Right renal pelvis (tissue), 4 donors: Measurements from ENCODE around the gene OR1A1. TPM values are rescaled to one million over a fixed set of nuclear protein-coding genes. Genes with fewer than 3 reads are reported as not detected.
"Not testable (repeated sequence)": the region's sequence is repeated elsewhere in the genome, so short reads cannot be mapped to it uniquely, and the experiment has no call there.

Source experiments
- DNase-seq, 4 donors: peaks; one replicate each; pipeline ENCODE4 v3.0.0-alpha.2; 2013; ENCODE audit warnings: low read depth in 4 of 4, low spot score in 3 of 4, missing footprints in 1 of 4
- polyA plus RNA-seq, 4 donors: library from polyadenylated mRNA; unstranded; fragments of 120-200 nt; gene quantifications; one replicate each; pipeline ENCODE4 v1.2.1, GENCODE V29; 2013; ENCODE audit not compliant: insufficient read length in 4 of 4

Gene OR1A1, protein sequence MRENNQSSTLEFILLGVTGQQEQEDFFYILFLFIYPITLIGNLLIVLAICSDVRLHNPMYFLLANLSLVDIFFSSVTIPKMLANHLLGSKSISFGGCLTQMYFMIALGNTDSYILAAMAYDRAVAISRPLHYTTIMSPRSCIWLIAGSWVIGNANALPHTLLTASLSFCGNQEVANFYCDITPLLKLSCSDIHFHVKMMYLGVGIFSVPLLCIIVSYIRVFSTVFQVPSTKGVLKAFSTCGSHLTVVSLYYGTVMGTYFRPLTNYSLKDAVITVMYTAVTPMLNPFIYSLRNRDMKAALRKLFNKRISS
- under 1 TPM in 2 of 4 donors, not detected in 2; 0.04 to 0.07 TPM for polyA plus RNA-seq

DNA sequence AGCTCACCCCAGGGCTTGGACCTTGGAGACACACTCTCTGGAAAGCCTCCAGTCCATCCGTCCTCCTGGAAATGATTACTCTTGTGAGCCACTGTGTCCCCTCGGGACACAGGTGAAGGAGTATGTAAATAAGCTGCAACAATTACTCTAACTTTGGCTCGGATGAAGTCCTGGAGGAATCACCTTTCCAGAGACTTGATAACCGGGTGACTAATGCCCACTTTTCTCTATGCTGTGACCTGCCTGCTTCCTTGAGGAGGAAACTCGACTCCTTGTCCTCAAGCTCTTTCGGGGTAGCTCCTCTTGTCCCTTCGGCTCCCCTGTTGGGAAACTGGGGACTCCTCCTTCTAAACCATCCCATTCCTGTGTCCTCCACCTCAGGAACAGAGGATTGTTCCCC, at the start of gene OR1A1:
TSS of gene OR1A1 (plus strand) at position 301 of the 400 bp plus-strand sequence. CDS start 7,954 bp downstream, outside the sequence.
- DNase-seq = no peak

DNA sequence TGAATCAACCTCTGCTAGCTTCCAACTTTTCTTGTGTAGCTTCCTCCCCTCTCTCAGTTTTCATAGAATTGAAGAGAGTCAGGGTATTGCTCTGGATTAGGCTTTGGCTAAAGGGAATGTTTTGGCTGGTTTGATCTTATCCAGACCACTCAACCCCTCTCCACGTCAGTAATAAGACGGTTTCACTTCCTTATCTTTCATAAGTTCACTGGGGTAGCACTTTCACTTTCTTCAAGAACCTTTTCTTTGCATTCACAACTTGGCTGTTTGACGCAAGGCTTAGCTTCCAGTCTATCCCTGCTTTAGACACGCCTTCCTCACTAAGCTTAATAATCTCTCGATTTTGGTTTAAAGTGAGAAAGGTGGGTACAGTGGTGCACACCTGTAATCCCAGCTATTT, 39.9 kb upstream of the OR1A1 start:
- no peak for DNase-seq

- DNase-seq = no peak
Observed at GRCh38 chr17:3189961-3190360, 17.5 kb upstream of the OR1A1 start.

DNA sequence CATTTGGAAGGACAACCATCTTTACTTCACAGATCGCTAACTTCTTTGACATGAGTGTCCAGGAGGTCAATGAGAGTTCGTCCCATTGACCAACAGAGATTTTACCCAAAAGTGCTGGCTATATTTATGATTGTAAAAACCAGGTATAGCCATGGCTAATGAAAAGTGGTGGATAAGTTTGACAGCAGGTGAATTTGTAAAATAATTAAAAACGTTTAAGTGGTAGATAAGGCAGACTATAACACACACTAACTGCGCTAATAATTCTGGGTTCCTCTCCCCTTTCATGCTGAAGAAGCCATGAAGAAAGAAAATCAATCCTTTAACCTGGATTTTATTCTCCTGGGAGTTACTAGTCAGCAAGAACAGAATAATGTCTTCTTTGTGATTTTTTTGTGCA, 10.2 kb upstream of the OR1A1 start, which contains the start of gene OR1A2:
TSS of gene OR1A2 (plus strand) at position 301 of the 400 bp plus-strand sequence. CDS start at position 301, 0 bp downstream.
- DNase-seq = no peak

GRCh38 chr17:3208484-3208883, 1.0 kb downstream of the OR1A1 start:
- DNase-seq = no peak

DNA sequence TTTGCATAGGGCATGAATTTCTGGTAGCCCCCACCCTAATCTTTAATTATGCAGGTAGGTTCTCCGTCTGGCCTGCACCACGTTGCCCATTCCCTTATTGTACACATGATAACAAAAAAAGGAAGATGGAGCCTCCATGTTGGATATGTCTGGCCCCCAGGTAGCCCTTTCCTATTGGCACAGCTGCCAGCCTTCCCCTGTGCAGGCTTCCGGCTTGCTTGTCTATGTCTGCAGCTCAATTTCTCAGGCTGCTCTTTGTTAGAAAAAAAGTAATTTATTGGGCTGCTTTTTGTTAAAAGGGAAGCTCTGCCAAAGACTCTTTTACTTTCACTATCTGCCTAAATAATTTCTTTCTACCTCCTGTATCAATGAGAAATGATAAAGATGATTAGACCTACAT, 5.5 kb downstream of the OR1A1 start:
- no peak for DNase-seq

DNA sequence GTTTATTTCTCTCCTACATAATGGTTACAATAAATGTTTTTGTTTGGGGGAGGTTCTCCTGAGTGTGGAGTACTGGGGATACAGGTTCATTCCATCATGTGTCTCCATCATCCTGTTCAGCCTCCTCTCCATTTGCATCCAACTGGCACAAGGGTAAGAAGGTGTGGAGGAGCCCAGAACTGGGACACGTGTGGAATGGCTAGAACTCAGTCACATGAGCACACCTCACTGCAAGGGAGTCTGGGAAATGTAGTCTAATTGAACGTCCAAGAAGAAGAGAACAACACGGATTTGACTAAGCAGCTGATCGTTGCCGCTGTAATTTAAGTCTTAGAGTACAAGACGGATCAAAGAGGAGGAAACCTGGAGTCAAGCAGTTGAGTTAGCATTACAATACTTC, 6.1 kb downstream of the OR1A1 start:
- DNase-seq = no peak

GRCh38 chr17:3219978-3220377, 12.5 kb downstream of the OR1A1 start:
- DNase-seq = not testable (repeated sequence)

GRCh38 chr17:3221850-3222249, 14.4 kb downstream of the OR1A1 start:
- DNase-seq = no peak

- DNase-seq = no peak
Observed at GRCh38 chr17:3222505-3222904, 15.0 kb downstream of the OR1A1 start.

- DNase-seq = not testable (repeated sequence)
Observed at GRCh38 chr17:3224721-3225352, 17.4 kb downstream of the OR1A1 start.

GRCh38 chr17:3232300-3232699, 24.8 kb downstream of the OR1A1 start:
- not testable (repeated sequence) for DNase-seq

- not testable (repeated sequence) for DNase-seq
Observed at GRCh38 chr17:3238685-3239084, 31.2 kb downstream of the OR1A1 start.

- not testable (repeated sequence) for DNase-seq
Observed at GRCh38 chr17:3241044-3241443, 33.6 kb downstream of the OR1A1 start.

GRCh38 chr17:3244841-3245240, 37.4 kb downstream of the OR1A1 start:
- not testable (repeated sequence) for DNase-seq

- not testable (repeated sequence) for DNase-seq
Observed at GRCh38 chr17:3249013-3249412, 41.5 kb downstream of the OR1A1 start.

DNA sequence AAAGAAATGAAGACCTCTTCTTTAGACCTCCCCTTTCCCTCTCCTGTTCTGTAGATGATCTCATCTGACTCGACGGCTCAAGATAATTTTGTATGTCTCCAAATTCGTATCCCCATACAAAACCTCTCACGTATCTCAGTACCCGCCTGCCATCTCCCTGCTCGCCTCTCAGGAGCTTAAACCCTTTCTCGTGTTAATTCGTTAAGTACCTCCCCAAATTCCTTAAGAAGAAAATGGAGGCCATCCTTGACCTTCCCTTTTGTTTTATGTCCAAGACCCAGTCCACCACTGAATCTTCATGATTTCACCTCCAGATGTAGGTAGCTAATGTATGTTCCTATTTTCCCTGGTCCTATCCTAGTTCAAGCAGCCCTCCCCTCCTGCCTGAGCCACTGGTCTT, 49.1 kb downstream of the OR1A1 start:
- no peak for DNase-seq

DNA sequence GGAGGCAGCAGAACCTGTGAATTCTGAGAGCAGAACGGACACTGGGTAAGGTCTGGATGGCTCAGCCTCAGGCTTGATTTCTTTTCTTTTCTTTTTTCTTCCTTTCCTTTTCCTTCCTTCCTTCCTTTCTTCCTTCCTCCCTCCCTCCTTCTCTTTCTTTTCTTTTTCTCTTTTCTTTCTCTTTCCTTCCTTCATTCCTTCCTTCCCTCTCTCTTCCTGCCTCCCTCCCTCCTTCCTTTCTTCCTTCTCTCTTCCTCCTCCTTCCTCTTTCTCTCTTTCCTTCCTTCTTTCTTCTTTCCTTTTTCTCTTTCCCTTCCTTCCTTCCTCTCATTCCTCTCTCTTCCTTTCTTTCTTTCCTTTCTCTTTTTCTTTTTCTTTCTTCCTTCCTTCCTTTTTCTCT, 52.7 kb downstream of the OR1A1 start:
- no peak for DNase-seq

DNA sequence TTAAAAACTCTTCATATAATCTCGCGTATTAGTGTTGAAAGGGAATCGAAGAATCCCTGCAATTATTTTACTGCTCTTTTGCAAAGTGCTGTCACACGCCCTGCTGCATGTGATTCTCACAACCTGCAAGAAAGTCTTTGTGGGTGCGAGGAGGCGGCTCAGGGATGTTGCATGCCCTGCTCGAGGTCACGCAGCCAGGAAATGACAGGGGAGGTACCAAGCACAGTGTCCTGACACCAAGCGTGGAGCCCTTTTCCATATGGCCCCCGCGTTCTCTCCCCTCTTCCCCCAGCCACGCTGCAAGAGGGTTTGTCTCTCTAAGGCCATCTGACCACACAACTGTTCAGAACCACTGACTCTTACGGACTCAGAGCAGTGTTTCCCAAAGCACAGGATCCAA, 53.1 kb downstream of the OR1A1 start:
- DNase-seq = no peak
